ENCODE measurements around the gene TGFBR1. TPM values are rescaled to one million over a fixed set of nuclear protein-coding genes. Genes with fewer than 3 reads are reported as not detected.

Gene TGFBR1
- total RNA-seq, 1 donor from 2014 or later, result 23.8 TPM

DNA sequence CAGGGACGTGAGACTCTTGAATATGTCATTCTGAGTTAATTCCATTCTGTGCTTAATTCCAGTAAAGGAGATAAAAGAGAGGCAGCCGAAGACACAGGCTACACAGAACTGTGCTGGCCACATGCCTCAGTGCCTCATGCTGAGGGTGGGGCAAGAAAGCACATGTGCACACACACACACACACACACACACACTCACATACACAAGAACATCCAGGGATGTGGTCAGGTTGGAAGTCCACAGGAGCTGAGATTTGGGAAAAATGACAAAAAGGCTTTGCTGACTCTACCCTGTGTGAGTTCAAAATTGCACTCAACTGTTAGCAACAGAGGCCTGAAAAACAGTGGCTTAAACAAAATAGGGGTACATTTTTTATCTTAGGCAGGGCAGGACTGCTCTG is 76.3 kb downstream of the TGFBR1 start:
- no peaks in the 10 kb centered on the region for H3K36me3 ChIP-seq
- DNase-seq (ENCODE audit: extremely low spot score in 2 of 2), result no peak
- no peak overlapping the region for H3K27ac ChIP-seq
- no peak overlapping the region for H3K4me3 ChIP-seq
- no peaks in the 10 kb centered on the region for H3K27me3 ChIP-seq
- intact Hi-C loops (cut with DNase I), result no loop called here
- TF ChIP-seq, protein P1, sequence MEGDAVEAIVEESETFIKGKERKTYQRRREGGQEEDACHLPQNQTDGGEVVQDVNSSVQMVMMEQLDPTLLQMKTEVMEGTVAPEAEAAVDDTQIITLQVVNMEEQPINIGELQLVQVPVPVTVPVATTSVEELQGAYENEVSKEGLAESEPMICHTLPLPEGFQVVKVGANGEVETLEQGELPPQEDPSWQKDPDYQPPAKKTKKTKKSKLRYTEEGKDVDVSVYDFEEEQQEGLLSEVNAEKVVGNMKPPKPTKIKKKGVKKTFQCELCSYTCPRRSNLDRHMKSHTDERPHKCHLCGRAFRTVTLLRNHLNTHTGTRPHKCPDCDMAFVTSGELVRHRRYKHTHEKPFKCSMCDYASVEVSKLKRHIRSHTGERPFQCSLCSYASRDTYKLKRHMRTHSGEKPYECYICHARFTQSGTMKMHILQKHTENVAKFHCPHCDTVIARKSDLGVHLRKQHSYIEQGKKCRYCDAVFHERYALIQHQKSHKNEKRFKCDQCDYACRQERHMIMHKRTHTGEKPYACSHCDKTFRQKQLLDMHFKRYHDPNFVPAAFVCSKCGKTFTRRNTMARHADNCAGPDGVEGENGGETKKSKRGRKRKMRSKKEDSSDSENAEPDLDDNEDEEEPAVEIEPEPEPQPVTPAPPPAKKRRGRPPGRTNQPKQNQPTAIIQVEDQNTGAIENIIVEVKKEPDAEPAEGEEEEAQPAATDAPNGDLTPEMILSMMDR (IDR thresholded peaks at IDR 0.05), result no peak
- TF ChIP-seq POLR2A (IDR thresholded peaks at IDR 0.05), result no peak
- TF ChIP-seq POLR2AphosphoS5 (IDR thresholded peaks at IDR 0.05; ENCODE audit: insufficient read depth in 1 of 2, low read depth in 1 of 2), result no peak
- no peaks in the 10 kb centered on the region for H3K9me3 ChIP-seq
- H3K4me1 ChIP-seq, result peaks cover 11% of the 10 kb centered on the region

DNA sequence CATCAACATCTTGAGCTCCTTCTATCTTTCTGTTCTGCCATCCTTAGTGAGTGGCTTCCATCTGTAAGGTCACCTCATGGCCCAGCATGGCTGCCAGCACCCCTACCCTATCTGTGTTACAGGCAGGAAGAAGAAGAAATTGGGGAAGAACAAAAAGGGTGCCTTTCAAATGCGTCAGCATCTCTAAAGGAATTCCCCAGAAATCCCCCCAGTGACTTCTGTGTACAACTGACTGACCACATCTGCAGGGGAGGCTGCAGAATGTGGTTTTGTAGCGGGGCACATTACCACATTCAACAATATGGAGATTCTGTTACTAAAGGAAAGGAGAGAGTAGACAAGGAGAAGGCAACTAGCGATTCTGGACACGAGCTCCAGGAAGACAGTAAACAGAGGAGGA is 76.7 kb downstream of the TGFBR1 start:
- no peak overlapping the region for H3K4me3 ChIP-seq
- DNase-seq (ENCODE audit: extremely low spot score in 2 of 2), result no peak
- H3K27ac ChIP-seq, result no peak overlapping the region
- no peaks in the 10 kb centered on the region for H3K9me3 ChIP-seq
- intact Hi-C loops (cut with DNase I), result no loop called here
- peaks cover 11% of the 10 kb centered on the region for H3K4me1 ChIP-seq
- no peaks in the 10 kb centered on the region for H3K27me3 ChIP-seq
- TF ChIP-seq POLR2A (IDR thresholded peaks at IDR 0.05) (no peak), POLR2AphosphoS5 (IDR thresholded peaks at IDR 0.05; ENCODE audit: insufficient read depth in 1 of 2, low read depth in 1 of 2) (no peak)
- TF ChIP-seq, protein P1 (IDR thresholded peaks at IDR 0.05), result no peak
- H3K36me3 ChIP-seq, result no peaks in the 10 kb centered on the region

DNA sequence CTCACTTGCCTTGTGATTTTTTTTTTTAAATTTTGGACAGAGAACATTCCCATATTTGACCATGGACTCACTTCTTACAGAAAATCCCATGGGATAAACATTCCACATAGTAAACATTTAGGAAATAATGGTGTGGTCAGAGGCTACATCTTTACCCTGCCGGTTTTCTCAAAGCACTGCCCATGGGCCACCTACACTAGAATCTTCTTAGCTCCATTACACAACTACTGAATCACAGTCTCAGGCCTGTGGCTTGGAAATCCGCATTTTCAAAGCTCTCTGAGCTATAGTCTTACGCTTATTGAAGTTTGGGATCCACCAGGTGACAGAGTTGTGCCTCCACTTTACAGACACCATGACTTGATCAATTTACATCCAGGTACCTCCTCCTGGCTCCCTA is 77.4 kb downstream of the TGFBR1 start:
- DNase-seq (ENCODE audit: extremely low spot score in 2 of 2), result no peak
- TF ChIP-seq POLR2A (IDR thresholded peaks at IDR 0.05) (no peak), POLR2AphosphoS5 (IDR thresholded peaks at IDR 0.05; ENCODE audit: insufficient read depth in 1 of 2, low read depth in 1 of 2) (no peak)
- TF ChIP-seq, protein P1 (IDR thresholded peaks at IDR 0.05), result no peak
- H3K27ac ChIP-seq, result no peak overlapping the region
- H3K27me3 ChIP-seq, result no peaks in the 10 kb centered on the region
- H3K4me3 ChIP-seq, result no peak overlapping the region
- no peaks in the 10 kb centered on the region for H3K36me3 ChIP-seq
- no peaks in the 10 kb centered on the region for H3K9me3 ChIP-seq
- H3K4me1 ChIP-seq, result peaks cover 11% of the 10 kb centered on the region
- intact Hi-C loops (cut with DNase I), result no loop called here

DNA sequence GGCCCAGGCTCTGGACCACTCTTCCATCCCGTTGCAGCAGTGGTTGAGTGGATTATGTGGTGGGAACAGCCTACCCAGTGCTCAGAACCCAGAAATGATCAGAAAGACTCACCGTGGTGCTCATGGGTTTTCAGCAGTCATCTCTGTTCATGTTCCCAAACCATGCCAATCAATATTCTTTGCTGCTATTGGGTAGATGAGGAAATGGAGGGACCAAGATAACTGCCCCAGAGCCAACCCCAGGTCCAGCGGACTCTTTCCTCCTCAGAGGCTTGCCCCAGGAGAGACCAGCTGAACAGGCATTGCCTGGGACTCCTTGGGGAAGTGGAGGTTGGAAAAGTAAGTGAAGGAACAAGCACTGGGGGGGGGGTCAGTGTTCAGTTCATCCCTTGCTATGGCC is 78.7 kb downstream of the TGFBR1 start:
- no peak for DNase-seq (ENCODE audit: extremely low spot score in 2 of 2)
- H3K4me1 ChIP-seq, result peaks cover 11% of the 10 kb centered on the region
- H3K27me3 ChIP-seq, result no peaks in the 10 kb centered on the region
- no peaks in the 10 kb centered on the region for H3K9me3 ChIP-seq
- peak overlapping the region; percentile 66 for H3K27ac ChIP-seq
- intact Hi-C loops (cut with DNase I), result no loop called here
- H3K4me3 ChIP-seq, result no peak overlapping the region
- TF ChIP-seq, protein P1 (IDR thresholded peaks at IDR 0.05), result no peak
- no peak for TF ChIP-seq POLR2AphosphoS5 (IDR thresholded peaks at IDR 0.05; ENCODE audit: insufficient read depth in 1 of 2, low read depth in 1 of 2)
- TF ChIP-seq POLR2A (IDR thresholded peaks at IDR 0.05), result no peak
- H3K36me3 ChIP-seq, result no peaks in the 10 kb centered on the region

DNA sequence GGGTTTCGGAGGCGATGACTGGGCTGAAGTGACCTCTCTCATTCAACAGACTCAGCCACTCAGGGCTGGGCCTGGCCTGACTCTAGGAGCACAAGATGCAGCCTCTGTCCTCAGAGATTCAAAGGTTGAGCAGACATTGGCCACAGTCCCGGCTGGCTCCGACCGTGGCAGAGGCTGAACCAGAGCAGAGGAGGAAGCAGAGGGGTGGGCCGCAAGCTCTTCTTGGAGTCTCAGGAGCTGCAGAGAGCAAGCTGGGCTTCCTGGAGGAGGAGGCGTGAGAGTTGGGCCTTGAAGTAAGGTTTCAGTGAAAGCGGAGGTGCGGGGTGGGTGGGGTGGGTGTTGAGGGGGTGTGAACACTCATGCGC is 79.2 kb downstream of the TGFBR1 start:
- intact Hi-C loops (cut with DNase I), result no loop called here

More for the DNA sequence above, 79.2 kb downstream of the TGFBR1 start:
- H3K4me1 ChIP-seq, result peaks cover 11% of the 10 kb centered on the region
- H3K27ac ChIP-seq, result peak overlapping the region; percentile 66
- no peaks in the 10 kb centered on the region for H3K36me3 ChIP-seq
- no peak overlapping the region for H3K4me3 ChIP-seq
- no peaks in the 10 kb centered on the region for H3K9me3 ChIP-seq
- TF ChIP-seq POLR2AphosphoS5 (IDR thresholded peaks at IDR 0.05; ENCODE audit: insufficient read depth in 1 of 2, low read depth in 1 of 2) (no peak), POLR2A (IDR thresholded peaks at IDR 0.05) (no peak)
- TF ChIP-seq, protein P1 (IDR thresholded peaks at IDR 0.05), result no peak
- no peaks in the 10 kb centered on the region for H3K27me3 ChIP-seq
- no peak for DNase-seq (ENCODE audit: extremely low spot score in 2 of 2)

Data from vagina (tissue), 2 donors.